ENCODE data around the gene GATD1. TPM values are rescaled to one million over a fixed set of nuclear protein-coding genes. Genes with fewer than 3 reads are reported as not detected.

GATD1 gene
- total RNA-seq, 1 donor from 2014 or later: 60.8 TPM

Other genes with a start within 250 kb of the GATD1 start
- 51.6 and 62.5 TPM in 2 replicates for gene HRAS, start 241.9 kb downstream of the GATD1 start, total RNA-seq
- gene LRRC56, start 240.0 kb downstream of the GATD1 start, total RNA-seq: 2.1 and 2.2 TPM in 2 replicates
- gene LMNTD2, start 216.7 kb downstream of the GATD1 start, total RNA-seq: 1.6 and 2.4 TPM in 2 replicates
- 22.3 and 23.4 TPM in 2 replicates for gene RASSF7, start 216.5 kb downstream of the GATD1 start, total RNA-seq
- 46.4 and 51.3 TPM in 2 replicates for gene PHRF1, start 201.0 kb downstream of the GATD1 start, total RNA-seq
- 50.9 and 55.3 TPM in 2 replicates for gene IRF7, start 161.5 kb downstream of the GATD1 start, total RNA-seq
- 0.07 TPM in 1 of 2 replicates, not detected in the other for gene CDHR5, start 152.5 kb downstream of the GATD1 start, total RNA-seq
- gene SCT, start 150.3 kb downstream of the GATD1 start, total RNA-seq: not detected in 2 replicates
- gene DRD4, start 140.2 kb downstream of the GATD1 start, total RNA-seq: 0.14 and 0.39 TPM in 2 replicates
- 49.3 and 52.6 TPM in 2 replicates for gene DEAF1, start 82.3 kb downstream of the GATD1 start, total RNA-seq
- 21.9 and 22.6 TPM in 2 replicates for gene TMEM80, start 81.7 kb downstream of the GATD1 start, total RNA-seq
- 12.3 and 12.6 TPM in 2 replicates for gene EPS8L2, start 71.3 kb downstream of the GATD1 start, total RNA-seq
- 261 and 277 TPM in 2 replicates for gene TALDO1, start 30.0 kb downstream of the GATD1 start, total RNA-seq
- gene CEND1, start 12.6 kb upstream of the GATD1 start, total RNA-seq: 1.6 and 2.0 TPM in 2 replicates
- gene SLC25A22, start 20.8 kb upstream of the GATD1 start, total RNA-seq: 57.4 and 57.9 TPM in 2 replicates
- 40.1 and 41.9 TPM in 2 replicates for gene PIDD1, start 27.7 kb upstream of the GATD1 start, total RNA-seq
- gene RPLP2, start 32.5 kb upstream of the GATD1 start, total RNA-seq: 2,156 and 2,169 TPM in 2 replicates
- gene PNPLA2, start 41.4 kb upstream of the GATD1 start, total RNA-seq: 43.0 and 50.3 TPM in 2 replicates
- 6.4 and 8.0 TPM in 2 replicates for gene CRACR2B, start 50.4 kb upstream of the GATD1 start, total RNA-seq
- 41.4 and 42.4 TPM in 2 replicates for gene CD151, start 55.5 kb upstream of the GATD1 start, total RNA-seq
- 105 and 106 TPM in 2 replicates for gene POLR2L, start 65.0 kb upstream of the GATD1 start, total RNA-seq
- 8.5 and 8.8 TPM in 2 replicates for gene TSPAN4, start 65.4 kb upstream of the GATD1 start, total RNA-seq
- gene CHID1, start 133.3 kb upstream of the GATD1 start, total RNA-seq: 51.8 and 58.9 TPM in 2 replicates
- 59.6 and 69.5 TPM in 2 replicates for gene AP2A2, start 148.4 kb upstream of the GATD1 start, total RNA-seq

Measured in T-helper 2 cell treated with Interferon-gamma antibody and Interleukin-4, amounts not matched to agents 100 ng/mL and 5 ng/mL, for 36 hours (primary cell).